Neutrophil (primary cell): ENCODE data around the gene SHISA5.
A peak's percentile ranks its signal among the peaks of the same experiment; 100 is the strongest.

Experiments used
- H3K27ac ChIP-seq: fragments of 200-600 bp; sonication (generic); 2 replicates; pipeline ENCODE4 v1.5.1; 2016; ENCODE audit warnings: mild to moderate bottlenecking, moderate library complexity
- H3K27me3 ChIP-seq: fragments of 200-600 bp; sonication (generic); 2 replicates; pipeline ENCODE4 v1.6.0; 2016; ENCODE audit warnings: mild to moderate bottlenecking
- H3K36me3 ChIP-seq: fragments of 200-600 bp; sonication (generic); 2 replicates; pipeline ENCODE4 v1.5.1; 2017
- H3K4me1 ChIP-seq, 2 experiments: fragments of 200-600 bp in 1 of 2; sonication (generic) in 1 of 2; 1 replicate in 1 of 2; 2 replicates in 1 of 2; pipeline versions ENCODE4 v1.5.1 to v1.6.1; 2013 to 2016; ENCODE audit warnings: low read depth in 1 of 2, low read length in 1 of 2, mild to moderate bottlenecking in 1 of 2, moderate library complexity in 1 of 2; ENCODE audit not compliant: control insufficient read depth in 1 of 2, insufficient read depth in 1 of 2
- H3K4me3 ChIP-seq, 2 experiments: fragments of 200-600 bp in 1 of 2; sonication (generic) in 1 of 2; 1 replicate in 1 of 2; 2 replicates in 1 of 2; pipeline ENCODE4 v1.5.1; 2013 to 2016; ENCODE audit warnings: low read depth in 1 of 2, low read length in 1 of 2, mild to moderate bottlenecking in 1 of 2, moderate library complexity in 1 of 2
- H3K9me3 ChIP-seq: fragments of 200-600 bp; sonication (generic); 2 replicates; pipeline ENCODE4 v1.5.1; 2016
- TF ChIP-seq, protein P1 (sequence below): fragments of 200-600 bp; sonication (generic); IDR thresholded peaks from 2 replicates; pipeline ENCODE4 v1.5.1; 2016; ENCODE audit warnings: antibody characterized with exemption

SHISA5 gene

GRCh38 chr3:48430708-48431101, 73.3 kb downstream of the SHISA5 start:
- Histone ChIP-seq H3K27ac (no peak overlapping the region), H3K9me3 (no peaks in the 10 kb centered on the region), H3K4me3 (no peak overlapping the region), H3K27me3 (peaks cover 44% of the 10 kb centered on the region), H3K4me1 (peaks cover 5 to 15% of the 10 kb centered on the region in 2 experiments), H3K36me3 (peaks cover 16% of the 10 kb centered on the region)
- TF ChIP-seq, protein P1, sequence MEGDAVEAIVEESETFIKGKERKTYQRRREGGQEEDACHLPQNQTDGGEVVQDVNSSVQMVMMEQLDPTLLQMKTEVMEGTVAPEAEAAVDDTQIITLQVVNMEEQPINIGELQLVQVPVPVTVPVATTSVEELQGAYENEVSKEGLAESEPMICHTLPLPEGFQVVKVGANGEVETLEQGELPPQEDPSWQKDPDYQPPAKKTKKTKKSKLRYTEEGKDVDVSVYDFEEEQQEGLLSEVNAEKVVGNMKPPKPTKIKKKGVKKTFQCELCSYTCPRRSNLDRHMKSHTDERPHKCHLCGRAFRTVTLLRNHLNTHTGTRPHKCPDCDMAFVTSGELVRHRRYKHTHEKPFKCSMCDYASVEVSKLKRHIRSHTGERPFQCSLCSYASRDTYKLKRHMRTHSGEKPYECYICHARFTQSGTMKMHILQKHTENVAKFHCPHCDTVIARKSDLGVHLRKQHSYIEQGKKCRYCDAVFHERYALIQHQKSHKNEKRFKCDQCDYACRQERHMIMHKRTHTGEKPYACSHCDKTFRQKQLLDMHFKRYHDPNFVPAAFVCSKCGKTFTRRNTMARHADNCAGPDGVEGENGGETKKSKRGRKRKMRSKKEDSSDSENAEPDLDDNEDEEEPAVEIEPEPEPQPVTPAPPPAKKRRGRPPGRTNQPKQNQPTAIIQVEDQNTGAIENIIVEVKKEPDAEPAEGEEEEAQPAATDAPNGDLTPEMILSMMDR = no peak

GRCh38 chr3:48429960-48430707, 73.8 kb downstream of the SHISA5 start, which contains the start of gene PLXNB1:
Gene PLXNB1, minus strand, starts transcription at chr3:48430086. Its CDS starts 5,475 bp downstream, at chr3:48424611.
- Histone ChIP-seq H3K4me3 (peak within 1 kb of the TSS; percentile 66 to 78), H3K27ac (peak within 1 kb of the TSS; percentile 29), H3K9me3 (no peaks in the 10 kb centered on the region), H3K4me1 (peaks cover 5 to 15% of the 10 kb centered on the region in 2 experiments), H3K27me3 (peaks cover 44% of the 10 kb centered on the region), H3K36me3 (peaks cover 16% of the 10 kb centered on the region)
- TF ChIP-seq, protein P1 = no peak

DNA sequence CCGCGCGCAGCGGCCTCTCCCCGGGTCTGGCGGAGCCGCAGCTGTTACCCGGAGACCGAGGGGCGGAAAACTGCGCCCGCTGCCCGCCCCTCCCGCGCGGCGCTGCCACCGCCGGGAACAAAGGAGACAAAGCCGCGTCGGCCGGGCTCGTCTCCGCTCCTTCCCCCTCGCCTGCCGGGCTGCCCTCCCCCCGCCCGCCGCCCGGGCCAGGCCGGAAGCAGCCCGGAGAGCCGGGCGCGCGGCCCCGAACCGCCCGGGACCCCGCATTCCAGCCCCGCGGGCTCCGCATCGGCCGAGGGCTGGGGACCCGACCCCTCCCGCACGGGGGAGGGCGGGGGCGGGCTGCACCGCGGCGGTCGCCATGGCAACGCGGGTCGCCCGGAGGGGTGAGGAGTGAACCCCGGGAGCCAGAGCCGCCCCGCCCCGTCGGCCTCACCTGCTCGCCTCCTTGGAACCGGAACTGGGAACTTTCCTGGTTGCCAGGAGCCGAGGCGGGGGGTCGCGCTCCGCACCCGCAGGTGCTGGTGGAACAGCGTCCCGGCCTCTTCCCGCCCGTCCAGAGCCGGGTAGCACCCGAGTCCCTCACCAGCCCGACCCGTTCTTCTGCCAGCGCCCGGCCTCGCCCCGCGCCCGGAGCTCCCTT, 74.5 kb downstream of the SHISA5 start:
- H3K27ac ChIP-seq = peak overlapping the region; percentile 29
- peaks cover 16% of the 10 kb centered on the region for H3K36me3 ChIP-seq
- TF ChIP-seq, protein P1 = peak; percentile 32
- H3K4me1 ChIP-seq = peaks cover 5 to 15% of the 10 kb centered on the region in 2 experiments
- H3K4me3 ChIP-seq = peak overlapping the region; percentile 66 to 78
- H3K9me3 ChIP-seq = no peaks in the 10 kb centered on the region
- H3K27me3 ChIP-seq = peaks cover 44% of the 10 kb centered on the region

DNA sequence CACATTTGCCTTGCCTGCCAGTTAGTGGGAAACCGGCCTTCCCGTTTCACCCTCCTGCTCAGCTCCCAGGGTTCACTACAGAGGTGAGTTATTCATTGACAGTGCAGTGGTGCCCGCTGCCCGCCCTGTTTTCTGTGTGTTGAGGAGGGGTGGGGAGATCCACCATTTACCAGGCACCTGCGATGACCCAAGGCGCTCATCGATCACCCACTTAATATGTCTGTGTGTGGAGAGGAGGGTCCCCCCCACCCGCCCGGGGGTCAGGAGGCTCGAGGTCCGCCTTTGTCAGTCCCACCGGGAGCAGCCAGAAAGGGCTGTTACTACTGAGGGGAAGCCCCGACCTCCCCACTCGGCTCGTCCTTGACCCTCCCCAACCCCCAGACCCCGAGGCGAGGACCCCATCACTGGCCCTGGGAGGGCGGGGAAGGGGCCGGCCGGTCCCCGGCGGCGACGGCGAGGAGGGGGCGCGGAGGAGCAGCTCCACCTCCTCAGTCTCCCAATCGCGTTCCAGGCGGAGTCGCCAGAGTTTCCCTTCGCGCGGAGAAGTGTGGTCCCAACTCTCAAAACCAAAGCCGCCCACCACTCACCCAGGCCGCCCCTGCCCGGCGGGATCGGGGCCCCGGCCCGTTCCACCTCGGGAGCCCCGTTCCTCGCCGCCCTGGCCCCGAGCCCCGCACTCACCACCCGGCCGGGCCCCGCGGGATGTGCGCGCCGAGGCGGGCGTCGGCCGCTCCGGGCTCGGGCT, 75.2 kb downstream of the SHISA5 start:
- peaks cover 5 to 15% of the 10 kb centered on the region in 2 experiments for H3K4me1 ChIP-seq
- H3K27ac ChIP-seq = no peak overlapping the region
- H3K9me3 ChIP-seq = no peaks in the 10 kb centered on the region

GRCh38 chr3:48428088-48428571, 75.8 kb downstream of the SHISA5 start:
- Histone ChIP-seq H3K9me3 (no peaks in the 10 kb centered on the region), H3K27ac (no peak overlapping the region), H3K36me3 (peaks cover 10% of the 10 kb centered on the region), H3K4me1 (peaks cover 5 to 15% of the 10 kb centered on the region in 2 experiments), H3K27me3 (peaks cover 44% of the 10 kb centered on the region), H3K4me3 (peak overlapping the region in 1 of 2 experiments; percentile 78)
- TF ChIP-seq, protein P1 = no peak

More for the DNA sequence above, 75.2 kb downstream of the SHISA5 start:
- Histone ChIP-seq H3K36me3 (peaks cover 16% of the 10 kb centered on the region), H3K4me3 (peak overlapping the region; percentile 66 to 78), H3K27me3 (peaks cover 44% of the 10 kb centered on the region)
- TF ChIP-seq, protein P1 = no peak
